ENCODE data around the gene LRRC30.

The LRRC30 gene

GRCh38 chr18:7273301-7273921, 42.5 kb downstream of the LRRC30 start:
- no CpG with 5 or more reads among the region's 12 CpGs for WGBS (ENCODE audit: extremely low coverage, insufficient coverage, low lambda C conversion rate)

GRCh38 chr18:7281579-7281978, 50.7 kb downstream of the LRRC30 start:
- Histone ChIP-seq H3K36me3 (ENCODE audit: control insufficient read depth, insufficient read depth, low read length) (no peaks in the 10 kb centered on the region), H3K27me3 (ENCODE audit: insufficient read depth, low read length, poor library complexity) (no peaks in the 10 kb centered on the region), H3K18ac (ENCODE audit: low read length) (no peak overlapping the region), H3K4ac (ENCODE audit: low read depth, low read length) (no peak overlapping the region), H2BK15ac (replicated peaks; ENCODE audit: low read depth) (no peak overlapping the region), H3K56ac (ENCODE audit: low read length) (no peak overlapping the region), H3K79me1 (ENCODE audit: low read length) (no peaks in the 10 kb centered on the region), H3K4me1 (ENCODE audit: control insufficient read depth, low read depth, low read length) (peaks cover 6% of the 10 kb centered on the region), H3K4me3 (ENCODE audit: low read length) (no peak overlapping the region), H3K27ac (ENCODE audit: low read depth, low read length) (no peak overlapping the region), H4K5ac (ENCODE audit: low read length) (no peak overlapping the region), H2BK5ac (ENCODE audit: low read length) (no peak overlapping the region), H3K9ac (ENCODE audit: low read length) (no peak overlapping the region), H3K4me2 (ENCODE audit: low read length) (no peak overlapping the region), H2BK120ac (ENCODE audit: low read depth, low read length) (no peak overlapping the region), H3K23ac (ENCODE audit: low read length) (no peak overlapping the region), H2AK5ac (ENCODE audit: low read length) (no peak overlapping the region), H4K8ac (ENCODE audit: low read depth, low read length) (no peak overlapping the region), H3K79me2 (ENCODE audit: control insufficient read depth, insufficient read depth, low read length) (no peaks in the 10 kb centered on the region)
- whole genome bisulfite sequencing (ENCODE audit: extremely low coverage, insufficient coverage, low lambda C conversion rate): no CpG with 5 or more reads among the region's 2 CpGs
- no peak for DNase-seq

More at GRCh38 chr18:7273301-7273921, 42.5 kb downstream of the LRRC30 start:
- Histone ChIP-seq H4K5ac (ENCODE audit: low read length) (peak overlapping the region; percentile 84), H2AK5ac (ENCODE audit: low read length) (peak overlapping the region; percentile 59), H2BK15ac (replicated peaks; ENCODE audit: low read depth) (peak overlapping the region; percentile 37), H3K27ac (ENCODE audit: low read depth, low read length) (peak overlapping the region; percentile 38), H3K4me2 (ENCODE audit: low read length) (no peak overlapping the region), H3K36me3 (ENCODE audit: control insufficient read depth, insufficient read depth, low read length) (no peaks in the 10 kb centered on the region), H3K4me1 (ENCODE audit: control insufficient read depth, low read depth, low read length) (peaks cover 15% of the 10 kb centered on the region), H3K4me3 (ENCODE audit: low read length) (no peak overlapping the region), H3K18ac (ENCODE audit: low read length) (peak overlapping the region; percentile 1), H3K4ac (ENCODE audit: low read depth, low read length) (no peak overlapping the region), H3K9ac (ENCODE audit: low read length) (peak overlapping the region; percentile 17), H3K23ac (ENCODE audit: low read length) (no peak overlapping the region), H3K27me3 (ENCODE audit: insufficient read depth, low read length, poor library complexity) (no peaks in the 10 kb centered on the region), H2BK120ac (ENCODE audit: low read depth, low read length) (no peak overlapping the region), H4K8ac (ENCODE audit: low read depth, low read length) (no peak overlapping the region), H3K79me2 (ENCODE audit: control insufficient read depth, insufficient read depth, low read length) (no peaks in the 10 kb centered on the region), H3K56ac (ENCODE audit: low read length) (peak overlapping the region; percentile 80), H2BK5ac (ENCODE audit: low read length) (peak overlapping the region; percentile 85), H3K79me1 (ENCODE audit: low read length) (no peaks in the 10 kb centered on the region)
- peak; percentile 65 for DNase-seq

Measured in mesendoderm (in vitro differentiated cells).